Aorta (tissue), 5 donors: ENCODE data around the gene TUBA1C. TPM values are rescaled to one million over a fixed set of nuclear protein-coding genes. Genes with fewer than 3 reads are reported as not detected.
"Not testable (repeated sequence)": the region's sequence is repeated elsewhere in the genome, so short reads cannot be mapped to it uniquely, and the experiment has no call there.

ENCODE experiments used
- ATAC-seq: fragments of 200-7000 bp; cut with Tn5 transposase; one replicate; pipeline ENCODE4 v1.9.1; 2022; ENCODE audit warnings: moderate library complexity; ENCODE audit not compliant: low FRiP score
- DNase-seq, 2 donors: peaks; one replicate each; pipeline ENCODE4 v3.0.0-alpha.2; 2020
- H3K27ac ChIP-seq, 2 donors: one replicate each; pipeline ENCODE4 v1.5.1; 2013; ENCODE audit warnings: low read length in 2 of 2, mild to moderate bottlenecking in 2 of 2, moderate library complexity in 2 of 2, control low read depth in 1 of 2, inconsistent platforms in 1 of 2, low read depth in 1 of 2
- H3K27me3 ChIP-seq, 2 donors: one replicate each; pipeline ENCODE4 v1.6.1; 2013; ENCODE audit warnings: control low read depth in 1 of 2, low read length in 1 of 2, mild to moderate bottlenecking in 1 of 2, moderate library complexity in 1 of 2; ENCODE audit not compliant: insufficient read depth in 2 of 2, control insufficient read depth in 1 of 2
- H3K36me3 ChIP-seq, 2 donors: one replicate each; pipeline ENCODE4 v1.6.1; 2013; ENCODE audit warnings: control low read depth in 1 of 2, low read length in 1 of 2, mild to moderate bottlenecking in 1 of 2; ENCODE audit not compliant: insufficient read depth in 2 of 2, control insufficient read depth in 1 of 2
- H3K4me1 ChIP-seq, 2 donors: one replicate each; pipeline ENCODE4 v1.6.1; 2013; ENCODE audit warnings: low read length in 2 of 2, control low read depth in 1 of 2, mild to moderate bottlenecking in 1 of 2, moderate library complexity in 1 of 2; ENCODE audit not compliant: insufficient read depth in 2 of 2, control insufficient read depth in 1 of 2
- H3K4me3 ChIP-seq, 2 donors: one replicate each; pipeline ENCODE4 v1.5.1; 2013; ENCODE audit warnings: low read length in 2 of 2, control low read depth in 1 of 2, mild to moderate bottlenecking in 1 of 2
- H3K9me3 ChIP-seq: one replicate; pipeline ENCODE4 v1.6.1; 2013; ENCODE audit warnings: mild to moderate bottlenecking, low read length; ENCODE audit not compliant: control insufficient read depth
- WGBS, 2 donors: extraction: QIAGEN DNeasy Blood & Tissue Kit; methylation state at CpG; one replicate each; pipeline ENCODE4 v1.1.7; 2013; 5-methylcytosine and 5-hydroxymethylcytosine counted together
- intact Hi-C, 2 donors: fragments of 100-400 bp; cut with DNase I; formaldehyde crosslinking; loops; one replicate each; pipeline versions ENCODE4 v1.14.2 to v1.15.0; 2022
- polyA plus RNA-seq, 2 donors: library from polyadenylated mRNA; stranded (reverse); fragments of 200-250 nt; gene quantifications; one replicate each; pipeline ENCODE4 v1.2.3, GENCODE V29; 2013
- total RNA-seq, 2 donors: library from RNA; stranded (reverse); fragmentation: NEBNext Ultra II Directional; extraction: Animal tissue kit (Norgen Biotek cat#: 25700); gene quantifications; one replicate each; pipeline ENCODE4 v1.2.1, GENCODE V29; 2021
- donor health status: healthy with polysubstance abuse.
- donor health status: Bipolar disorder and iron deficiency.
- donor health status: DM: no; HTN: no; CAD: no.
- donor health status: DM: no; HTN: no; CAD: no.
- donor health status: DM: yes; HTN: yes; CAD: no.

The TUBA1C gene
- total and polyA plus RNA-seq, 4 donors: 89.2 to 191 (median 172) TPM

- ATAC-seq (no peak), DNase-seq (peak in 1 of 2 donors; percentile 23)
- Histone ChIP-seq H3K36me3 (no peaks in the 10 kb centered on the region), H3K4me3 (no peak overlapping the region), H3K9me3 (no peaks in the 10 kb centered on the region), H3K27me3 (no peaks in the 10 kb centered on the region), H3K27ac (no peak overlapping the region), H3K4me1 (no peaks in the 10 kb centered on the region)
- 95 to 96% methylated on average over 7 of the region's 7 CpGs for WGBS, 2 donors
- intact Hi-C loops: no loop called here
Observed at GRCh38 chr12:49309386-49309785, 44.5 kb downstream of the TUBA1C start.

- ATAC-seq, H3K4me3 ChIP-seq, H3K27me3 ChIP-seq, DNase-seq, intact Hi-C loops, H3K9me3 ChIP-seq, H3K4me1 ChIP-seq, H3K27ac ChIP-seq, H3K36me3 ChIP-seq: not testable (repeated sequence)
- 80 to 84% methylated on average over 2 of the region's 3 CpGs for WGBS, 2 donors
Observed at GRCh38 chr12:49310451-49311000, 45.6 kb downstream of the TUBA1C start.

GRCh38 chr12:49314811-49315210 is 49.9 kb downstream of the TUBA1C start:
- 92 to 93% methylated on average over 1 of the region's 1 CpG for WGBS, 2 donors
- Histone ChIP-seq H3K27me3 (no peaks in the 10 kb centered on the region), H3K9me3 (no peaks in the 10 kb centered on the region), H3K36me3 (no peaks in the 10 kb centered on the region), H3K27ac (no peak overlapping the region), H3K4me3 (no peak overlapping the region), H3K4me1 (no peaks in the 10 kb centered on the region)
- intact Hi-C loops: no loop called here
- DNase-seq (peak in 1 of 2 donors; percentile 31), ATAC-seq (no peak)

- H3K9me3 ChIP-seq, H3K27me3 ChIP-seq, intact Hi-C loops, H3K4me3 ChIP-seq, DNase-seq, H3K36me3 ChIP-seq, ATAC-seq, H3K27ac ChIP-seq, H3K4me1 ChIP-seq: not testable (repeated sequence)
- WGBS, 2 donors: 95 to 96% methylated on average over 10 of the region's 10 CpGs
Observed at GRCh38 chr12:49317118-49317517, 52.2 kb downstream of the TUBA1C start.

GRCh38 chr12:49320411-49321103 is 55.7 kb downstream of the TUBA1C start:
- H3K9me3 ChIP-seq, intact Hi-C loops: not testable (repeated sequence)
- peak in 1 of 2 donors; percentile 54 for DNase-seq

GRCh38 chr12:49322367-49322707 is 57.5 kb downstream of the TUBA1C start:
- no peaks in the 10 kb centered on the region for H3K9me3 ChIP-seq
- ATAC-seq: no peak
- peak overlapping the region; percentile 51 to 85 for H3K4me3 ChIP-seq
- no peaks in the 10 kb centered on the region for H3K27me3 ChIP-seq
- H3K27ac ChIP-seq: no peak overlapping the region
- intact Hi-C loops: no loop called here
- DNase-seq: no peak
- H3K36me3 ChIP-seq: no peaks in the 10 kb centered on the region
- WGBS, 2 donors: 36 to 37% methylated on average over 12 of the region's 12 CpGs
- H3K4me1 ChIP-seq: no peaks in the 10 kb centered on the region

More at GRCh38 chr12:49320411-49321103, 55.7 kb downstream of the TUBA1C start:
- WGBS, 2 donors: 92% methylated on average over 9 of the region's 9 CpGs
- not testable (repeated sequence) for H3K27me3 ChIP-seq, H3K4me1 ChIP-seq, H3K4me3 ChIP-seq, H3K27ac ChIP-seq, ATAC-seq, H3K36me3 ChIP-seq

GRCh38 chr12:49322708-49323523 is 58.0 kb downstream of the TUBA1C start, which contains the start of gene TROAP:
TROAP (plus strand) TSS chr12:49323255; CDS start chr12:49323609, 354 bp downstream.
- peak within 1 kb of the TSS; percentile 51 to 85 for H3K4me3 ChIP-seq
- ATAC-seq: peak; percentile 100
- no peaks in the 10 kb centered on the region for H3K36me3 ChIP-seq
- no peak within 1 kb of the TSS for H3K27ac ChIP-seq
- H3K4me1 ChIP-seq: no peaks in the 10 kb centered on the region
- intact Hi-C loops: no loop called here
- no peaks in the 10 kb centered on the region for H3K9me3 ChIP-seq
- no peaks in the 10 kb centered on the region for H3K27me3 ChIP-seq
- 0% methylated on average over 65 of the region's 65 CpGs for WGBS, 2 donors
- DNase-seq: peak; percentile 99

- 10% methylated on average over 19 of the region's 19 CpGs for WGBS, 2 donors
- no peaks in the 10 kb centered on the region for H3K9me3 ChIP-seq
- intact Hi-C loops: no loop called here
- DNase-seq (peak in 1 of 2 donors; percentile 57), ATAC-seq (no peak)
- H3K27ac ChIP-seq: no peak overlapping the region
- no peaks in the 10 kb centered on the region for H3K36me3 ChIP-seq
- no peak overlapping the region for H3K4me3 ChIP-seq
- no peaks in the 10 kb centered on the region for H3K27me3 ChIP-seq
- H3K4me1 ChIP-seq: no peaks in the 10 kb centered on the region
Observed at GRCh38 chr12:49323524-49324097, 58.7 kb downstream of the TUBA1C start.
